GM23248 (cell line): ENCODE results near the gene MMP28. TPM values are rescaled to one million over a fixed set of nuclear protein-coding genes. Genes with fewer than 3 reads are reported as not detected.
A peak's percentile ranks its signal among the peaks of the same experiment; 100 is the strongest.

Experiments used
- DNase-seq: peaks from one replicate; pipeline ENCODE4 v3.0.0-alpha.2; 2015
- H2AFZ ChIP-seq: fragments of 200-600 bp; sonication (generic); 2 replicates; pipeline ENCODE4 v1.6.1; 2016; ENCODE audit warnings: antibody characterized with exemption
- H3F3A ChIP-seq: fragments of 200-600 bp; sonication (generic); 2 replicates; pipeline ENCODE4 v1.6.1; 2016; ENCODE audit warnings: mild to moderate bottlenecking, antibody characterized with exemption, mixed run types; ENCODE audit not compliant: insufficient read depth
- H3K27ac ChIP-seq: fragments of 200-600 bp; sonication (generic); 2 replicates; pipeline ENCODE4 v1.5.1; 2016; ENCODE audit warnings: mild to moderate bottlenecking
- H3K27me3 ChIP-seq: fragments of 200-600 bp; sonication (generic); replicated peaks from 2 replicates; pipeline ENCODE4 v1.6.1; 2016; ENCODE audit warnings: mild to moderate bottlenecking; ENCODE audit not compliant: insufficient read depth
- H3K36me3 ChIP-seq: fragments of 200-600 bp; sonication (generic); 2 replicates; pipeline ENCODE4 v1.6.1; 2016; ENCODE audit warnings: low read depth, mild to moderate bottlenecking
- H3K4me1 ChIP-seq: fragments of 200-600 bp; sonication (generic); 2 replicates; pipeline ENCODE4 v1.6.1; 2016; ENCODE audit warnings: mild to moderate bottlenecking; ENCODE audit not compliant: insufficient read depth
- H3K4me2 ChIP-seq: fragments of 200-600 bp; sonication (generic); one replicate; pipeline ENCODE4 v1.6.1; 2016; ENCODE audit warnings: mild to moderate bottlenecking; ENCODE audit not compliant: unreplicated experiment
- H3K4me3 ChIP-seq: fragments of 200-600 bp; sonication (generic); 2 replicates; pipeline ENCODE4 v1.5.1; 2016; ENCODE audit warnings: mild to moderate bottlenecking
- H3K79me2 ChIP-seq: fragments of 200-600 bp; sonication (generic); 2 replicates; pipeline ENCODE4 v1.6.1; 2016; ENCODE audit warnings: mild to moderate bottlenecking; ENCODE audit not compliant: insufficient read depth
- H3K9ac ChIP-seq: fragments of 200-600 bp; sonication (generic); 2 replicates; pipeline ENCODE4 v1.6.1; 2016; ENCODE audit warnings: mild to moderate bottlenecking
- H3K9me2 ChIP-seq: fragments of 200-600 bp; sonication (generic); 2 replicates; pipeline ENCODE4 v1.6.1; 2016; ENCODE audit warnings: mixed run types, mild to moderate bottlenecking, moderate library complexity; ENCODE audit not compliant: insufficient read depth
- H3K9me3 ChIP-seq: fragments of 200-600 bp; sonication (generic); one replicate; pipeline ENCODE4 v1.6.1; 2017; ENCODE audit warnings: low read depth
- H4K20me1 ChIP-seq: fragments of 200-600 bp; sonication (generic); 2 replicates; pipeline ENCODE4 v1.6.0; 2016; ENCODE audit not compliant: insufficient read depth
- EZH2 ChIP-seq: fragments of 200-600 bp; sonication (generic); IDR thresholded peaks from 2 replicates; pipeline ENCODE4 v1.6.1; 2018; ENCODE audit warnings: antibody characterized with exemption, mild to moderate bottlenecking; ENCODE audit not compliant: insufficient read depth, poor library complexity, severe bottlenecking
- EZH2phosphoT487 ChIP-seq: fragments of 200-600 bp; sonication (generic); IDR thresholded peaks from 2 replicates; pipeline ENCODE4 v1.6.1; 2018; ENCODE audit warnings: antibody characterized with exemption, moderate library complexity, mild to moderate bottlenecking, low read depth; ENCODE audit not compliant: insufficient read depth
- WGBS, 2 experiments: methylation state at CpG; one replicate each; pipeline ENCODE4 v1.1.6; 2015 to 2017; ENCODE audit warnings: low lambda C conversion rate in 2 of 2, low coverage in 1 of 2; ENCODE audit errors: missing lambda C conversion rate in 2 of 2; 5-methylcytosine and 5-hydroxymethylcytosine counted together
- in situ Hi-C: fragments of 300-500 bp; cut with MboI; formaldehyde crosslinking; loops from 2 replicates; pipeline ENCODE4 v1.15.0; 2020
- polyA plus RNA-seq: library from polyadenylated mRNA; unstranded; fragments of >200 nt; fragmentation: Nextera tagmentation; extraction: Ambion mirVana; gene quantifications from 2 replicates; pipeline ENCODE4 v1.2.1, GENCODE V29; 2016
- total RNA-seq: library from RNA; depleted of rRNA; stranded (reverse); fragments of >200 nt; shearing (Covaris generic); gene quantifications from 2 replicates; pipeline ENCODE4 v1.2.3, GENCODE V29; 2014

MMP28 gene
- total and polyA plus RNA-seq, 2 experiments from 2014 or later, result not detected

- in situ Hi-C loops, result no loop called here
- Histone ChIP-seq H4K20me1 (no peaks in the 10 kb centered on the region), H3K9me3 (no peaks in the 10 kb centered on the region), H2AFZ (no peak overlapping the region), H3K4me3 (no peak overlapping the region), H3K9me2 (no peaks in the 10 kb centered on the region), H3K79me2 (no peaks in the 10 kb centered on the region), H3K27me3 (peaks cover 17% of the 10 kb centered on the region), H3K27ac (no peak overlapping the region), H3K36me3 (no peaks in the 10 kb centered on the region), H3F3A (peaks cover 14% of the 10 kb centered on the region), H3K9ac (no peak overlapping the region), H3K4me2 (no peak overlapping the region), H3K4me1 (peaks cover 17% of the 10 kb centered on the region)
- TF ChIP-seq EZH2phosphoT487 (no peak), EZH2 (no peak)
- WGBS, 2 experiments, result 35 to 38% methylated on average over 5 of the region's 5 CpGs
- peak; percentile 41 for DNase-seq
Observed at GRCh38 chr17:35774499-35774898, 20.9 kb downstream of the MMP28 start.

GRCh38 chr17:35773679-35774425 is 21.6 kb downstream of the MMP28 start:
- H3K9me3 ChIP-seq, result no peaks in the 10 kb centered on the region

GRCh38 chr17:35773129-35773528 is 22.3 kb downstream of the MMP28 start:
- no peaks in the 10 kb centered on the region for H3K9me2 ChIP-seq
- no peak overlapping the region for H3K4me2 ChIP-seq
- in situ Hi-C loops, result no loop called here
- peaks cover 9% of the 10 kb centered on the region for H3F3A ChIP-seq
- DNase-seq, result no peak
- no peak overlapping the region for H3K9ac ChIP-seq
- H3K4me3 ChIP-seq, result no peak overlapping the region
- no peaks in the 10 kb centered on the region for H3K9me3 ChIP-seq
- 69 to 72% methylated on average over 19 to 20 of the region's 20 CpGs for WGBS, 2 experiments
- H3K27ac ChIP-seq, result no peak overlapping the region
- peaks cover 9% of the 10 kb centered on the region for H3K4me1 ChIP-seq
- no peaks in the 10 kb centered on the region for H4K20me1 ChIP-seq
- no peaks in the 10 kb centered on the region for H3K36me3 ChIP-seq
- H2AFZ ChIP-seq, result no peak overlapping the region
- H3K79me2 ChIP-seq, result no peaks in the 10 kb centered on the region
- TF ChIP-seq EZH2, result no peak
- no peak for TF ChIP-seq EZH2phosphoT487
- peaks cover 15% of the 10 kb centered on the region for H3K27me3 ChIP-seq

More at GRCh38 chr17:35773679-35774425, 21.6 kb downstream of the MMP28 start:
- Histone ChIP-seq H3K4me2 (no peak overlapping the region), H4K20me1 (no peaks in the 10 kb centered on the region), H3K27me3 (peaks cover 15% of the 10 kb centered on the region), H3F3A (peaks cover 14% of the 10 kb centered on the region), H2AFZ (no peak overlapping the region), H3K4me3 (no peak overlapping the region), H3K27ac (no peak overlapping the region), H3K36me3 (no peaks in the 10 kb centered on the region), H3K9ac (no peak overlapping the region), H3K4me1 (peaks cover 17% of the 10 kb centered on the region), H3K9me2 (no peaks in the 10 kb centered on the region), H3K79me2 (no peaks in the 10 kb centered on the region)
- TF ChIP-seq EZH2, result no peak
- no peak for TF ChIP-seq EZH2phosphoT487
- 80 to 84% methylated on average over 10 of the region's 10 CpGs for WGBS, 2 experiments
- DNase-seq, result no peak
- in situ Hi-C loops, result no loop called here

- Histone ChIP-seq H2AFZ (no peak overlapping the region), H4K20me1 (no peaks in the 10 kb centered on the region), H3K9me3 (no peaks in the 10 kb centered on the region), H3F3A (no peaks in the 10 kb centered on the region), H3K4me2 (no peak overlapping the region), H3K27me3 (peaks cover 21% of the 10 kb centered on the region), H3K79me2 (no peaks in the 10 kb centered on the region), H3K4me3 (no peak overlapping the region), H3K36me3 (no peaks in the 10 kb centered on the region), H3K4me1 (no peaks in the 10 kb centered on the region), H3K9ac (no peak overlapping the region), H3K27ac (no peak overlapping the region), H3K9me2 (no peaks in the 10 kb centered on the region)
- TF ChIP-seq EZH2, result no peak
- TF ChIP-seq EZH2phosphoT487, result no peak
- 88 to 90% methylated on average over 45 to 48 of the region's 48 CpGs for WGBS, 2 experiments
- in situ Hi-C loops, result no loop called here
- DNase-seq, result no peak
Observed at GRCh38 chr17:35769895-35770486, 25.4 kb downstream of the MMP28 start.
